HCT116 (cell line): Measurements from ENCODE around the gene ZNF32. TPM values are rescaled to one million over a fixed set of nuclear protein-coding genes. Genes with fewer than 3 reads are reported as not detected.
"Not testable (repeated sequence)": the region's sequence is repeated elsewhere in the genome, so short reads cannot be mapped to it uniquely, and the experiment has no call there.

Experiments
- ATAC-seq: fragments of 200-7000 bp; cut with Tn5 transposase; 2 replicates; pipeline ENCODE4 v1.9.1; 2020; ENCODE audit warnings: mild to moderate bottlenecking, moderate library complexity
- BruUV-seq: library from RNA; stranded (reverse); fragments of 400-500 nt; replicated peaks from 2 replicates; lab custom pipeline; 2021; lab: Mats Ljungman, UMichigan
- CTCF ChIA-PET: fragments of 300-600 bp; sonication (Branson Sonifier 250); formaldehyde crosslinking; loops from one replicate; lab custom pipeline; 2021; ENCODE audit warnings: antibody characterized with exemption; lab: Charles Lee
- POLR2A ChIA-PET: fragments of 300-600, 350-600 bp; sonication (Branson Sonifier 250); formaldehyde crosslinking; loops from one replicate; lab custom pipeline; 2021; ENCODE audit warnings: antibody characterized with exemption; lab: Charles Lee
- RAD21 ChIA-PET, 2 experiments: fragments of 300-600 bp; sonication (Branson Sonifier 250); formaldehyde crosslinking; loops; one replicate each; lab custom pipeline; 2023; ENCODE audit warnings: low total read pairs in 2 of 2; ENCODE audit not compliant: uncharacterized antibody in 2 of 2, unreplicated experiment in 2 of 2, low non-redundant PET in 1 of 2; lab: Charles Lee
- DNase-seq: peaks from one replicate; pipeline ENCODE4 v3.0.0-alpha.2; 2010; ENCODE audit warnings: low read depth, low spot score
- H2AFZ ChIP-seq: fragments of 200-600 bp; shearing (Covaris generic), sonication (generic); 2 replicates; pipeline ENCODE4 v1.6.1; 2017; ENCODE audit warnings: low read depth, mixed run types, mixed read lengths, antibody characterized with exemption, low read length; ENCODE audit not compliant: poor library complexity, severe bottlenecking
- H3K27ac ChIP-seq: 2 replicates; pipeline ENCODE4 v1.5.1; 2012; ENCODE audit warnings: low read depth, low read length
- H3K27me3 ChIP-seq: fragments of 200-600 bp; sonication (generic); 2 replicates; pipeline ENCODE4 v1.6.1; 2016; ENCODE audit warnings: mixed run types, low read length, mixed read lengths; ENCODE audit not compliant: insufficient read depth
- H3K36me3 ChIP-seq, 2 experiments: fragments of 200-500 bp in 1 of 2; fragments of 200-600 bp in 1 of 2; sonication (Bioruptor generic) in 1 of 2; sonication (generic) in 1 of 2; 2 replicates each; pipeline versions ENCODE4 v1.5.1 to v1.6.1; 2014 to 2016; ENCODE audit warnings: low read length in 2 of 2, inconsistent platforms in 1 of 2, mixed read lengths in 1 of 2, mixed run types in 1 of 2; ENCODE audit not compliant: insufficient read depth in 2 of 2, control insufficient read depth in 1 of 2
- H3K4me1 ChIP-seq, 2 experiments: fragments of 200-600 bp in 1 of 2; sonication (generic) in 1 of 2; 2 replicates each; pipeline versions ENCODE4 v1.5.1 to v1.6.1; 2012 to 2017; ENCODE audit warnings: low read length in 2 of 2, inconsistent platforms in 1 of 2, mild to moderate bottlenecking in 1 of 2, mixed read lengths in 1 of 2, mixed run types in 1 of 2, moderate library complexity in 1 of 2; ENCODE audit not compliant: insufficient read depth in 2 of 2, control insufficient read depth in 1 of 2
- H3K4me2 ChIP-seq: fragments of 200-600 bp; sonication (generic); 2 replicates; pipeline ENCODE4 v1.6.1; 2017; ENCODE audit warnings: mixed run types, low read length, mixed read lengths
- H3K4me3 ChIP-seq, 2 experiments: fragments of 200-600 bp in 1 of 2; sonication (generic) in 1 of 2; replicated peaks in 1 of 2; 2 replicates each; pipeline ENCODE4 v1.5.1; 2011 to 2016; ENCODE audit warnings: low read length in 2 of 2, control low read depth in 1 of 2, low read depth in 1 of 2, mild to moderate bottlenecking in 1 of 2, mixed read lengths in 1 of 2, mixed run types in 1 of 2
- H3K79me2 ChIP-seq: fragments of 200-600 bp; sonication (generic); 2 replicates; pipeline ENCODE4 v1.6.1; 2017; ENCODE audit warnings: mild to moderate bottlenecking, mixed run types, low read length, moderate library complexity, mixed read lengths; ENCODE audit not compliant: insufficient read depth
- H3K9ac ChIP-seq: fragments of 200-600 bp; sonication (generic); 2 replicates; pipeline ENCODE4 v1.6.1; 2016; ENCODE audit warnings: low read length, mixed read lengths
- H3K9me2 ChIP-seq: fragments of 200-600 bp; sonication (generic), shearing (Covaris generic); 2 replicates; pipeline ENCODE4 v1.6.1; 2017; ENCODE audit warnings: mixed run types, mild to moderate bottlenecking, moderate library complexity; ENCODE audit not compliant: insufficient read depth
- H3K9me3 ChIP-seq, 2 experiments: fragments of 200-500 bp in 1 of 2; fragments of 200-600 bp in 1 of 2; sonication (Bioruptor generic) in 1 of 2; sonication (generic) in 1 of 2; 2 replicates each; pipeline ENCODE4 v1.6.1; 2014 to 2017; ENCODE audit warnings: low read length in 2 of 2, mixed read lengths in 2 of 2, inconsistent platforms in 1 of 2, low read depth in 1 of 2, mild to moderate bottlenecking in 1 of 2, mixed run types in 1 of 2, moderate library complexity in 1 of 2; ENCODE audit not compliant: control insufficient read depth in 1 of 2, insufficient read depth in 1 of 2
- H4K20me1 ChIP-seq: fragments of 200-600 bp; sonication (generic), shearing (Covaris generic); 2 replicates; pipeline ENCODE4 v1.6.1; 2017; ENCODE audit warnings: mixed run types, mild to moderate bottlenecking, moderate library complexity; ENCODE audit not compliant: insufficient read depth
- ATF3 ChIP-seq: IDR thresholded peaks from 2 replicates; pipeline ENCODE4 v1.6.1; 2012
- CEBPB ChIP-seq: IDR thresholded peaks from 2 replicates; pipeline ENCODE4 v1.6.1; 2012; ENCODE audit warnings: low read depth
- CTCF ChIP-seq, 3 experiments: fragments of 200-600 bp in 1 of 3; sonication (generic) in 1 of 3; IDR thresholded peaks in 2 of 3; conservative IDR thresholded peaks in 1 of 3; 2 replicates each; pipeline ENCODE4 v1.5.1; 2012 to 2017; ENCODE audit warnings: low read depth in 2 of 3, low read length in 2 of 3, antibody characterized with exemption in 1 of 3, borderline replicate concordance in 1 of 3, control low read depth in 1 of 3, mild to moderate bottlenecking in 1 of 3, mixed read lengths in 1 of 3, mixed run types in 1 of 3, moderate library complexity in 1 of 3; ENCODE audit not compliant: insufficient read depth in 1 of 3
- EZH2 ChIP-seq: fragments of 200-600 bp; sonication (generic); IDR thresholded peaks from 2 replicates; pipeline ENCODE4 v1.6.1; 2017; ENCODE audit warnings: antibody characterized with exemption, mixed run types
- SRF ChIP-seq: IDR thresholded peaks from 2 replicates; pipeline ENCODE4 v1.6.1; 2012; ENCODE audit warnings: low read depth
- TCF7L2 ChIP-seq: IDR thresholded peaks from 2 replicates; pipeline ENCODE4 v1.7.0; 2011; ENCODE audit warnings: borderline replicate concordance, inconsistent platforms; ENCODE audit not compliant: insufficient read depth, insufficient read length; ENCODE audit errors: extremely low read depth
- ZBTB33 ChIP-seq: IDR thresholded peaks from 2 replicates; pipeline ENCODE4 v1.6.1; 2011; ENCODE audit warnings: mild to moderate bottlenecking, low read length, moderate library complexity; ENCODE audit not compliant: insufficient replicate concordance; ENCODE audit errors: extremely low read depth
- intact Hi-C: fragments of 100-400 bp; cut with micrococcal nuclease; formaldehyde crosslinking; loops from 2 replicates; pipeline ENCODE4 v1.10.0; 2022
- total RNA-seq: library from RNA; stranded (reverse); gene quantifications from one replicate; pipeline ENCODE4 v1.2.1, GENCODE V29; 2021; ENCODE audit not compliant: unreplicated experiment

The ZNF32 gene
- total RNA-seq, 1 experiment from 2014 or later, result 10.3 TPM

- no peak for TF ChIP-seq ZBTB33
- no peak for TF ChIP-seq ATF3
- TF ChIP-seq SRF, result no peak
- TF ChIP-seq EZH2, result no peak
- TF ChIP-seq TCF7L2, result no peak
- no peak for TF ChIP-seq CEBPB
- TF ChIP-seq CTCF (IDR thresholded peaks at IDR 0.05 in 2 of 3, conservative IDR thresholded peaks at IDR 0.05 in 1 of 3; ENCODE audit: borderline replicate concordance in 1 of 3, insufficient read depth in 1 of 3, low read depth in 2 of 3, low read length in 2 of 3), result no peak
These were observed 42.8 kb downstream of the ZNF32 start (continued) for GRCh38 chr10:43605850-43606322.

DNA sequence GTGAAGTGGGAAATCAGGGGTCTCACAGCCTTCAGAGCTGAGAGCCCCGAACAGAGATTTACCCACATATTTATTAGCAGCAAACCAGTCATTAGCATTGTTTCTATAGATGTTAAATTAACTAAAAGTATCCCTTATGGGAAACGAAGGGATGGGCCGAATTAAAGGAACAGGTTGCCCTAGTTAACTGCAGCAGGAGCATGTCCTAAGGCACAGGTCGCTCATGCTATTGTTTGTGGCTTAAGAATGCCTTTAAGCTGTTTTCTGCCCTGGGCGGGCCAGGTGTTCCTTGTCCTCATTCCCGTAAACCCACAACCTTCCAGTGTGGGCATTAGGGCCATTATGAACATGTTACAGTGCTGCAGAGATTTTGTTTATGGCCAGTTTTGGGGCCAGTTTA, 47.1 kb downstream of the ZNF32 start:
- CTCF ChIA-PET, BruUV-seq: not testable (repeated sequence)

More for the DNA sequence above, 47.1 kb downstream of the ZNF32 start:
- DNase-seq, H3K36me3 ChIP-seq, H3K4me3 ChIP-seq, POLR2A ChIA-PET, H3K9ac ChIP-seq, H3K9me3 ChIP-seq, ATAC-seq, H3K79me2 ChIP-seq, H3K4me2 ChIP-seq, H3K27ac ChIP-seq, RAD21 ChIA-PET, H2AFZ ChIP-seq, H3K27me3 ChIP-seq, H3K9me2 ChIP-seq, H3K4me1 ChIP-seq, intact Hi-C loops, H4K20me1 ChIP-seq: not testable (repeated sequence)
